HG03520 (cell line): Measurements from ENCODE around the gene C11orf21.
"Not testable (repeated sequence)": the region's sequence is repeated elsewhere in the genome, so short reads cannot be mapped to it uniquely, and the experiment has no call there.

Experiments
- ATAC-seq: cut with Tn5 transposase; IDR thresholded peaks from one replicate; pipeline ENCODE4 v1.9.1; 2021; ENCODE audit warnings: mild to moderate bottlenecking, moderate library complexity; ENCODE audit not compliant: unreplicated experiment

C11orf21 gene

GRCh38 chr11:2301631-2302305 lies at the start of gene C11orf21, which contains the start of gene TSPAN32:
Gene C11orf21, minus strand, starts transcription at chr11:2301918. Its CDS starts 110 bp downstream, at chr11:2301808.
Gene TSPAN32, plus strand, starts transcription at chr11:2302013. Its CDS starts 137 bp downstream, at chr11:2302150.
- no peak for ATAC-seq

- ATAC-seq, result no peak
Measured at GRCh38 chr11:2348986-2349385, 47.3 kb upstream of the C11orf21 start.

GRCh38 chr11:2347308-2347830 lies 45.7 kb upstream of the C11orf21 start:
- no peak for ATAC-seq

GRCh38 chr11:2346586-2347307 lies 45.0 kb upstream of the C11orf21 start:
- ATAC-seq, result no peak

GRCh38 chr11:2346014-2346413 lies 44.3 kb upstream of the C11orf21 start:
- no peak for ATAC-seq

- no peak for ATAC-seq
Measured at GRCh38 chr11:2345050-2345449, 43.3 kb upstream of the C11orf21 start.

- no peak for ATAC-seq
Measured at GRCh38 chr11:2343502-2343901, 41.8 kb upstream of the C11orf21 start.

GRCh38 chr11:2342981-2343380 lies 41.3 kb upstream of the C11orf21 start:
- ATAC-seq, result no peak

- ATAC-seq, result no peak
Measured at GRCh38 chr11:2342557-2342956, 40.8 kb upstream of the C11orf21 start.

GRCh38 chr11:2338760-2339159 lies 37.0 kb upstream of the C11orf21 start:
- ATAC-seq, result not testable (repeated sequence)

- not testable (repeated sequence) for ATAC-seq
Measured at GRCh38 chr11:2335286-2335685, 33.6 kb upstream of the C11orf21 start.

GRCh38 chr11:2333486-2334205 lies 31.9 kb upstream of the C11orf21 start:
- ATAC-seq, result not testable (repeated sequence)

- not testable (repeated sequence) for ATAC-seq
Measured at GRCh38 chr11:2332569-2332968, 30.9 kb upstream of the C11orf21 start.

- ATAC-seq, result no peak
Measured at GRCh38 chr11:2331404-2331803, 29.7 kb upstream of the C11orf21 start.

GRCh38 chr11:2330696-2331095 lies 29.0 kb upstream of the C11orf21 start:
- no peak for ATAC-seq

GRCh38 chr11:2329551-2329950 lies 27.8 kb upstream of the C11orf21 start:
- no peak for ATAC-seq

- no peak for ATAC-seq
Measured at GRCh38 chr11:2328656-2329354, 27.1 kb upstream of the C11orf21 start.

GRCh38 chr11:2328021-2328420 lies 26.3 kb upstream of the C11orf21 start:
- no peak for ATAC-seq

GRCh38 chr11:2327032-2327431 lies 25.3 kb upstream of the C11orf21 start:
- no peak for ATAC-seq

GRCh38 chr11:2325719-2326118 lies 24.0 kb upstream of the C11orf21 start:
- no peak for ATAC-seq

GRCh38 chr11:2325123-2325522 lies 23.4 kb upstream of the C11orf21 start:
- no peak for ATAC-seq
